Testis (tissue), 5 donors: Measurements from ENCODE around the gene ACOT9. TPM values are rescaled to one million over a fixed set of nuclear protein-coding genes. Genes with fewer than 3 reads are reported as not detected.

ENCODE experiments used
- DNase-seq: peaks from one replicate; pipeline ENCODE4 v3.0.0-alpha.2; 2019
- H3K27ac ChIP-seq, 2 donors: fragments of 200-600 bp; sonication (generic); one replicate each; pipeline ENCODE4 v1.5.1; 2019
- H3K27me3 ChIP-seq: fragments of 200-600 bp; sonication (generic); one replicate; pipeline ENCODE4 v1.5.1; 2019
- H3K36me3 ChIP-seq: fragments of 200-600 bp; sonication (generic); one replicate; pipeline ENCODE4 v1.5.1; 2017; ENCODE audit warnings: low read depth; ENCODE audit errors: missing control alignments
- H3K4me1 ChIP-seq: fragments of 200-600 bp; sonication (generic); one replicate; pipeline ENCODE4 v1.5.1; 2019
- H3K4me3 ChIP-seq, 2 donors: fragments of 200-600 bp; sonication (generic); one replicate each; pipeline ENCODE4 v1.5.1; 2017 to 2019
- H3K9me3 ChIP-seq: fragments of 200-600 bp; sonication (generic); one replicate; pipeline ENCODE4 v1.5.1; 2017
- CTCF ChIP-seq, 3 experiments: fragments of 450-650 bp in 2 of 3; fragments of 200-600 bp in 1 of 3; sonication (generic) in 1 of 3; IDR thresholded peaks; one replicate each; pipeline ENCODE4 v1.5.1; 2016 to 2019; ENCODE audit warnings: antibody characterized with exemption in 3 of 3, mild to moderate bottlenecking in 2 of 3, moderate library complexity in 1 of 3
- POLR2A ChIP-seq: fragments of 450-650 bp; IDR thresholded peaks from one replicate; pipeline ENCODE4 v1.6.1; 2017; ENCODE audit warnings: antibody characterized with exemption, mild to moderate bottlenecking, moderate library complexity
- WGBS, 2 donors: methylation state at CpG; one replicate each; pipeline ENCODE4 v1.1.5; 2018; 5-methylcytosine and 5-hydroxymethylcytosine counted together
- intact Hi-C: fragments of 100-400 bp; cut with DNase I; formaldehyde crosslinking; loops from one replicate; pipeline ENCODE4 v1.15.1; 2023; ENCODE audit warnings: low total_unique reads
- long read RNA-seq, 2 donors: transcript quantifications; one replicate each; lab custom pipeline, GENCODE V29; 2026
- polyA plus RNA-seq: library from polyadenylated mRNA; stranded (reverse); fragments of 350-450 nt; fragmentation: Illumina TruSeq; extraction: RNeasy Lipid Tissue Mini Kit (QIAGEN cat#74804); gene quantifications from one replicate; pipeline ENCODE4 v1.2.3, GENCODE V29; 2014; ENCODE audit warnings: low read depth, low replicate concordance; ENCODE audit not compliant: insufficient read depth
- total RNA-seq, 2 donors: library from RNA; depleted of rRNA; stranded (reverse); fragments of >200 nt; gene quantifications; one replicate each; pipeline ENCODE4 v1.2.3, GENCODE V29; 2016

The ACOT9 gene
- total RNA-seq, result 10 to 100 TPM; 27.1 to 29.4 TPM
- 22.0 TPM for polyA plus RNA-seq
- long read RNA-seq, donor 1, partial matches to known transcripts, result 0 of 3 reads
- long read RNA-seq, donor 1, other reads (novel, unspliced or antisense), result 0 of 3 reads
- long read RNA-seq, donor 2, partial matches to known transcripts, result 0 of 6 reads
- long read RNA-seq, donor 2, other reads (novel, unspliced or antisense), result 0 of 6 reads

GRCh38 chrX:23742697-23743622 lies at the start of gene ACOT9:
ACOT9 (minus strand) TSS chrX:23743276; CDS start chrX:23743144, 132 bp downstream.
- no peaks in the 10 kb centered on the region for H3K36me3 ChIP-seq
- intact Hi-C loops, result no loop called here
- no peaks in the 10 kb centered on the region for H3K4me1 ChIP-seq
- H3K9me3 ChIP-seq, result no peaks in the 10 kb centered on the region
- peak within 1 kb of the TSS; percentile 64 to 77 for H3K4me3 ChIP-seq
- WGBS, 2 donors, result 0% methylated on average over 11 to 20 of the region's 73 CpGs
- no peak for TF ChIP-seq CTCF (IDR thresholded peaks at IDR 0.05)
- TF ChIP-seq POLR2A, result no peak
- peak; percentile 95 for DNase-seq
- peak within 1 kb of the TSS; percentile 83 to 88 for H3K27ac ChIP-seq
- H3K27me3 ChIP-seq, result no peaks in the 10 kb centered on the region

GRCh38 chrX:23790155-23790497 lies 47.0 kb upstream of the ACOT9 start:
- H3K36me3 ChIP-seq, result no peaks in the 10 kb centered on the region
- intact Hi-C loops, result no loop called here
- H3K4me3 ChIP-seq, result no peak overlapping the region
- H3K4me1 ChIP-seq, result no peaks in the 10 kb centered on the region
- TF ChIP-seq POLR2A (no peak), CTCF (IDR thresholded peaks at IDR 0.05) (no peak)
- H3K27me3 ChIP-seq, result no peaks in the 10 kb centered on the region
- no peaks in the 10 kb centered on the region for H3K9me3 ChIP-seq
- 56 to 87% methylated on average over 11 of the region's 11 CpGs for WGBS, 2 donors
- no peak overlapping the region for H3K27ac ChIP-seq
- DNase-seq, result peak; percentile 44

GRCh38 chrX:23789386-23790154 lies 46.5 kb upstream of the ACOT9 start:
- no peak for DNase-seq
- H3K4me1 ChIP-seq, result no peaks in the 10 kb centered on the region
- no peaks in the 10 kb centered on the region for H3K36me3 ChIP-seq
- TF ChIP-seq POLR2A (no peak), CTCF (IDR thresholded peaks at IDR 0.05) (no peak)
- no peaks in the 10 kb centered on the region for H3K27me3 ChIP-seq
- WGBS, 2 donors, result 86 to 93% methylated on average over 8 of the region's 8 CpGs
- H3K4me3 ChIP-seq, result no peak overlapping the region
- intact Hi-C loops, result loop anchor here (10.0 kb wide), 1 partner anchor 115 kb away; the partner anchor contains the start of genes APOO and CXorf58
- H3K27ac ChIP-seq, result no peak overlapping the region
- no peaks in the 10 kb centered on the region for H3K9me3 ChIP-seq

GRCh38 chrX:23788946-23789345 lies 45.9 kb upstream of the ACOT9 start:
- intact Hi-C loops, result loop anchor here (10.0 kb wide), 1 partner anchor 116 kb away; the partner anchor contains the start of genes APOO and CXorf58
- no peak for DNase-seq
- no peak overlapping the region for H3K4me3 ChIP-seq
- H3K4me1 ChIP-seq, result no peaks in the 10 kb centered on the region
- no peaks in the 10 kb centered on the region for H3K9me3 ChIP-seq
- H3K27me3 ChIP-seq, result no peaks in the 10 kb centered on the region
- no peaks in the 10 kb centered on the region for H3K36me3 ChIP-seq
- WGBS, 2 donors, result 78 to 84% methylated on average over 3 of the region's 4 CpGs
- no peak for TF ChIP-seq POLR2A
- no peak overlapping the region for H3K27ac ChIP-seq

- no peaks in the 10 kb centered on the region for H3K9me3 ChIP-seq
- DNase-seq, result no peak
- H3K4me1 ChIP-seq, result no peaks in the 10 kb centered on the region
- no peak overlapping the region for H3K4me3 ChIP-seq
- no peak overlapping the region for H3K27ac ChIP-seq
- no peaks in the 10 kb centered on the region for H3K36me3 ChIP-seq
- TF ChIP-seq POLR2A, result no peak
- intact Hi-C loops, result loop anchor here (10.0 kb wide), 1 partner anchor 116 kb away; the partner anchor contains the start of genes APOO and CXorf58
- no peaks in the 10 kb centered on the region for H3K27me3 ChIP-seq
Observed at GRCh38 chrX:23788521-23788920, 45.4 kb upstream of the ACOT9 start.
